GM12865 (cell line): ENCODE measurements around the gene ME1.

Experiments used
- DNase-seq: peaks from one replicate; pipeline ENCODE4 v3.0.0; 2010; ENCODE audit warnings: low read depth
- H3K4me3 ChIP-seq: 2 replicates; pipeline ENCODE4 v1.5.1; 2011; ENCODE audit warnings: mild to moderate bottlenecking, low read depth, low read length, control low read depth
- CTCF ChIP-seq: IDR thresholded peaks from 2 replicates; pipeline ENCODE4 v1.5.1; 2011; ENCODE audit warnings: low read length, control low read depth, low read depth, inconsistent platforms; ENCODE audit not compliant: insufficient read depth; ENCODE audit errors: missing control alignments

The ME1 gene

GRCh38 chr6:83250235-83250634 is 180.6 kb downstream of the ME1 start:
- no peak overlapping the region for H3K4me3 ChIP-seq
- DNase-seq = no peak
- no peak for TF ChIP-seq CTCF

GRCh38 chr6:83247471-83247870 is 183.4 kb downstream of the ME1 start:
- DNase-seq = no peak
- H3K4me3 ChIP-seq = no peak overlapping the region
- no peak for TF ChIP-seq CTCF

DNA sequence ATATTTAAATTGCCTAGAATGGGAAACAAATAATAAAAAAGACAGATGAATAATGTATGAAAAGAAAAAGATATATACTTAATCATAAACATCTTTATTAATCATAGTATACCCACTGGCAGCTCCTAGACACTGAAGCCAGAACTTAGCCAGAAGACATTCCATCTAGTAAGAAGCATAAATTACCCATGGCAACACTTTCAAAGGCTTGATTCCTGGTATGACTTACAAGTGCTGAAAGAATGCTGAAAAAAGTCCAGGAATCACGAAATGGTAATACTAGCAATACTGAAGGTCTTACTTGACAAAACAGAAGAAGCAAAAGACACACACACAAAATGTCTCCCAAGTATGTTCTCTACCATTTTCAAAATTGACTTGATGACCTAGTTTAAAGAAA is 199.7 kb downstream of the ME1 start:
- DNase-seq = no peak
- no peak overlapping the region for H3K4me3 ChIP-seq
- TF ChIP-seq CTCF = no peak

DNA sequence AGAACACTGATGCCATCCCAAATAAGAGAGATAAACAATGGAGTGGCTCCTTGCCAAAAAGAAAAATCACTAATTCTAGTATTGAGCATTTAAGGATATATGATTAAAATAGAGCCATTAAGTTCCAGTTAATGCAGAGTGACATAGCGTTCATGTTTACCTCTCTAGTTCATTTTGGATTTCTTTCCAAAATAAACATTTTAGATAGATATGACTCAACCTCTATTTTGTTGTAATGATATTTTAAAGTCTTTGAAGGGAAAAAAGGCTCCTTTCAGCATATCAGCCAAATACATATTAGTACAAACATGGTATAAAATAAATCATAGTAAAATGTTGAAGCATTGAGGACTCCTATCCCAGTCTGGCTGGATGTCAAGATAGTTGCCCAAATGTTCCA is 204.3 kb downstream of the ME1 start:
- TF ChIP-seq CTCF = no peak
- no peak for DNase-seq
- no peak overlapping the region for H3K4me3 ChIP-seq

- peak; percentile 40 for TF ChIP-seq CTCF
- no peak overlapping the region for H3K4me3 ChIP-seq
- DNase-seq = peak; percentile 49
These were observed 208.9 kb downstream of the ME1 start for GRCh38 chr6:83221889-83222479.

DNA sequence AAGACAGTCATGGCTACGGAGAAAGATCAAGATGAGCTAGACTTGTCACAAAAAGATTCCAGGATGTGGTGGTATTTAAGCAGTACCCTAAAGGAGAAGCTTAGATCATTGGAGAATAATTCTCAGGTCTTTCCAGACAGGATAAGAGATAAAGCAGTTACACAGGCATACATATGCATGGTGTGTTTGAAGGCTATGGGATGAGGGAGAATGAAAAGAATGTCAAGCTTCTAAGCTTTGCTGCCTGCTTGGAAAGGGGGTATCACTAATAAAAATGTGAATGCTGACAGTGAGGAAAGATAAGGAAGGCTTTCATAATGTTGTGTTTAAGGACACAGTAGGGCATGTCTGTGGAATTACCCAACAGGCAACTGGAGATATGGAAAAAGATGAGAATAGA is 209.6 kb downstream of the ME1 start:
- TF ChIP-seq CTCF = no peak
- no peak for DNase-seq
- no peak overlapping the region for H3K4me3 ChIP-seq

GRCh38 chr6:83220121-83220520 is 210.7 kb downstream of the ME1 start:
- no peak for TF ChIP-seq CTCF
- DNase-seq = no peak
- H3K4me3 ChIP-seq = no peak overlapping the region
